Measurements from ENCODE around the gene GSE1.

GRCh38 chr16:85629326-85629725, 16.2 kb downstream of the GSE1 start:
- TF ChIP-seq CTCF (conservative IDR thresholded peaks at IDR 0.05) = no peak
- TF ChIP-seq ZFX (IDR thresholded peaks at IDR 0.05) = no peak

Data from C4-2B (cell line).